ENCODE measurements around the gene LYPD5. TPM values are rescaled to one million over a fixed set of nuclear protein-coding genes. Genes with fewer than 3 reads are reported as not detected.

Gene LYPD5
- total and polyA plus RNA-seq, 7 donors = 0.22 to 0.79 (median 0.27) TPM

DNA sequence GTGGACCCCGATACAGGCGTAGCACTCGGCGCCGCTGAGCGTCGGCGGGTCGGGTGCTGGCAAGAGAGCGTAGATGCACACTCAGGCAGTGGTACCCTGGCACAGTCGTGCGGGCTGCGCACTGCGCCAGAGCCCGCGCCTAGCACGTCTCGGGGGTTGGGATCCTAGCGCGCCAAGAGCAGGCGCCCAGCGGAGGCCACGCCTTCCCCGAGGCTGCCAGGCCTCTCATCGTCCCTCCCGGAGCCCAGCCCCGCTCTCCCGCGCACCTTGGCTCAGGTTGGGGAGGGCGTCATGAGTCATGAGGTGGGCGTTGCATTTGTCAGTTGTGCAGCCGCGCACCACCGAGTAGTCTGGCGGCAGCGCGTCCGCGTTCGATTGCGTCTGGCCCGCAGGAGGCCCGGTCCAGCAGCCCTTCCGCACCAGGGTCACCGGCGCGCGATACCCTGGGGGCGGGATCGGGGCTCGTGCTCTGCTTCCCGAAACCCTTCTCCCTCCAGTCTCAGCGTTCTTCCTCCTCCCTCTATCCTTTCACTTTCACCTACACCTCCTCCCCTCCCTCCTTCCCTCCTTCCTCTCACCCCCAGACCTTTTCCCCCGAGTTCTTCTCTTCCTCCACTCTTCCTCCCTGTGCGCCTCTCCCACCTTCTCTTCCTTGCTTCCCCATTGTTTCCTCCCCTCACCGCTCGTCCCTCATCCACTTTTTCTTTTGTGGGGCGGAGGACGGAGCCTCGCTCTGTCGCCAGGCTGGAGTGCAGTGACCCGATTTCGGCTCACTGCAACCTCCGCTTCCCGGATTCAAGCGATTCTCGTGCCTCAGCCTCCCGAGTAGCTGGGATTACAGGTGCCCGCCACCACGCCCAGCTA lies 3.5 kb downstream of the LYPD5 start:
- TF ChIP-seq, protein P1, sequence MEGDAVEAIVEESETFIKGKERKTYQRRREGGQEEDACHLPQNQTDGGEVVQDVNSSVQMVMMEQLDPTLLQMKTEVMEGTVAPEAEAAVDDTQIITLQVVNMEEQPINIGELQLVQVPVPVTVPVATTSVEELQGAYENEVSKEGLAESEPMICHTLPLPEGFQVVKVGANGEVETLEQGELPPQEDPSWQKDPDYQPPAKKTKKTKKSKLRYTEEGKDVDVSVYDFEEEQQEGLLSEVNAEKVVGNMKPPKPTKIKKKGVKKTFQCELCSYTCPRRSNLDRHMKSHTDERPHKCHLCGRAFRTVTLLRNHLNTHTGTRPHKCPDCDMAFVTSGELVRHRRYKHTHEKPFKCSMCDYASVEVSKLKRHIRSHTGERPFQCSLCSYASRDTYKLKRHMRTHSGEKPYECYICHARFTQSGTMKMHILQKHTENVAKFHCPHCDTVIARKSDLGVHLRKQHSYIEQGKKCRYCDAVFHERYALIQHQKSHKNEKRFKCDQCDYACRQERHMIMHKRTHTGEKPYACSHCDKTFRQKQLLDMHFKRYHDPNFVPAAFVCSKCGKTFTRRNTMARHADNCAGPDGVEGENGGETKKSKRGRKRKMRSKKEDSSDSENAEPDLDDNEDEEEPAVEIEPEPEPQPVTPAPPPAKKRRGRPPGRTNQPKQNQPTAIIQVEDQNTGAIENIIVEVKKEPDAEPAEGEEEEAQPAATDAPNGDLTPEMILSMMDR (IDR thresholded peaks at IDR 0.05) = no peak
- no peaks in the 10 kb centered on the region for H3K9me3 ChIP-seq
- peaks cover 0 to 2% of the 10 kb centered on the region in 2 donors for H3K36me3 ChIP-seq (ENCODE audit: insufficient read depth in 1 of 2, low read depth in 1 of 2)
- intact Hi-C loops (cut with DNase I) = no loop called here
- DNase-seq (peak in 1 of 2 donors; percentile 42), ATAC-seq (no peak)
- peaks cover 0 to 36% (median 23%) of the 10 kb centered on the region in 3 donors for H3K27me3 ChIP-seq (ENCODE audit: insufficient read depth in 3 of 3, low read length in 2 of 3)
- no peak overlapping the region for H3K27ac ChIP-seq
- 14 to 18% (median 16%) methylated on average over 54 to 70 of the region's 70 CpGs for WGBS, 3 donors
- peak overlapping the region; percentile 56 for H3K4me3 ChIP-seq
- no peaks in the 10 kb centered on the region for H3K4me1 ChIP-seq

DNA sequence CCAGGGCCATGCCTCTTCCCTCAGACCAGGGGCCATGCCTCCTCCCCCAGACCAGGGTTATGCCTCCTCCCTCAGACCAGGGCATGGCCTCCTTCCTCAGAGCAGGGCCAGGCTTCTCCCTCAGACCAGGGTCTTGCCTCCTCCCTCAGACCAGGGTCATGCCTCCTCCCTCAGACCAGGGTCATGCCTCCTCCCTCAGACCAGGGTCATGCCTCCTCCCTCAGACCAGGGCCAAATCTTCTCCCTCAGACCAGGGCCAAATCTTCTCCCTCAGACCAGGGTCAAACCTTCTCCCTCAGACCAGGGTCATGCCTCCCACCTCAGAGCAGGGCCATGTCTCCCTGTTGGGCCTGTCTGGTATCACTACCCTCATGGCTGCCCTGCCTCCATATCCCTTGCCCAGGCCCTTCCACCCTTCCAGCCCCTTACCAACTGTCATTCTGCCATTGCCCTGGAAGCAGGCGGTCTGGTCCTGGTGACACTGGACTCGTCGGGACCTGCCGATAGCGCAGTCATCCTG lies 4.2 kb downstream of the LYPD5 start:
- H3K27ac ChIP-seq = no peak overlapping the region
- DNase-seq = no peak
- intact Hi-C loops (cut with DNase I) = no loop called here
- TF ChIP-seq, protein P1 (IDR thresholded peaks at IDR 0.05) = no peak
- no peaks in the 10 kb centered on the region for H3K9me3 ChIP-seq
- WGBS, 3 donors = 42 to 50% (median 45%) methylated on average over 5 of the region's 5 CpGs
- no peak for ATAC-seq
- peak overlapping the region; percentile 56 for H3K4me3 ChIP-seq
- H3K27me3 ChIP-seq (ENCODE audit: insufficient read depth in 3 of 3, low read length in 2 of 3) = peaks cover 0 to 36% (median 23%) of the 10 kb centered on the region in 3 donors
- H3K4me1 ChIP-seq = no peaks in the 10 kb centered on the region
- peaks cover 0 to 2% of the 10 kb centered on the region in 2 donors for H3K36me3 ChIP-seq (ENCODE audit: insufficient read depth in 1 of 2, low read depth in 1 of 2)

DNA sequence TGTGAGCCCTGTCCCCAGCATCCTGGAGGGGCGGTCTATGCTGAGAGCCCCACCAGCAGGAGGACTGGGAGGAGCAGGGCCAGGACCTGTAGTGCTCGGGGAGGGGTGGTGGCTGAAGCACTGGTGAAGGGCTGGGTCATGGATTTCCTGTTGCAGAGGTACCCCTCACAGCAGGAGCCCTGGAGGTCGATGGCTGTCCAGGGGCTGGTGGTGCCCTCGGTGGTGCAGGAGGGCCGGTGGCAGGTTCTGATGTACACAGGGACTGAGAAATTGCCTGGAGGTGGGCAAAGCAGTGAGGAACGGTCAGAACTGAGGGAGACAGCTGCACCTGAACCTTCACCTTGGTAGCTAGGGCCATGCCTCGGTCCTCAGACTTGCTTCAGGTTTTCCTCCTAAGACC lies 4.7 kb downstream of the LYPD5 start:
- intact Hi-C loops (cut with DNase I) = no loop called here
- no peak overlapping the region for H3K27ac ChIP-seq
- no peak overlapping the region for H3K4me3 ChIP-seq
- no peaks in the 10 kb centered on the region for H3K4me1 ChIP-seq
- H3K36me3 ChIP-seq (ENCODE audit: insufficient read depth in 1 of 2, low read depth in 1 of 2) = peaks cover 0 to 2% of the 10 kb centered on the region in 2 donors
- ATAC-seq = no peak
- no peak for DNase-seq
- WGBS, 3 donors = 67 to 81% (median 80%) methylated on average over 5 to 7 of the region's 7 CpGs
- H3K27me3 ChIP-seq (ENCODE audit: insufficient read depth in 3 of 3, low read length in 2 of 3) = peaks cover 0 to 36% (median 23%) of the 10 kb centered on the region in 3 donors
- H3K9me3 ChIP-seq = no peaks in the 10 kb centered on the region
- TF ChIP-seq, protein P1 (IDR thresholded peaks at IDR 0.05) = no peak

DNA sequence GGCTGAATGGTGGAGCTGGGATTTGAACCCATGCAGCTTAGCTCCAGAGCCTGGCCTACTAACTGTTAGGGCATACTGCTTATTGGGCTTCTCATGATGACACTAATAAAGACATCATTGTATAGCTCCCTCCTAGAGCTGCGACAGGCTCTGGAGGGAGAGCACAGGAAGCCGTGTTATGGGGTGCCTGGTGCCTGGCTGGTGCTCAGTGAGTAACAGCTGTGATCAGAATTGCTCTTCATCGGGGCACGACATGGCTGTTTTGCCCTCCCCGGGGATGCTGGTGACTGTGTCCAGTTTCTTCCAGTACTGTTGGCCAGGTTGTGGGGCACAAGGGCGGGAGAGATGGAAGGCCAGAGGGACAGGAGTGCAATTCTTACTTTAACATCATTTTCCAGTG lies 5.1 kb downstream of the LYPD5 start:
- no peak for ATAC-seq
- H3K27me3 ChIP-seq (ENCODE audit: insufficient read depth in 3 of 3, low read length in 2 of 3) = peaks cover 0 to 36% (median 20%) of the 10 kb centered on the region in 3 donors

More for the DNA sequence above, 5.1 kb downstream of the LYPD5 start:
- intact Hi-C loops (cut with DNase I) = no loop called here
- H3K4me3 ChIP-seq = no peak overlapping the region
- H3K36me3 ChIP-seq (ENCODE audit: insufficient read depth in 1 of 2, low read depth in 1 of 2) = peaks cover 0 to 2% of the 10 kb centered on the region in 2 donors
- no peaks in the 10 kb centered on the region for H3K4me1 ChIP-seq
- no peak overlapping the region for H3K27ac ChIP-seq
- H3K9me3 ChIP-seq = no peaks in the 10 kb centered on the region
- 28 to 50% (median 39%) methylated on average over 6 of the region's 6 CpGs for WGBS, 3 donors
- DNase-seq = no peak
- TF ChIP-seq, protein P1 (IDR thresholded peaks at IDR 0.05) = no peak
